ENCODE results near the gene ACO1.

ACO1 gene

DNA sequence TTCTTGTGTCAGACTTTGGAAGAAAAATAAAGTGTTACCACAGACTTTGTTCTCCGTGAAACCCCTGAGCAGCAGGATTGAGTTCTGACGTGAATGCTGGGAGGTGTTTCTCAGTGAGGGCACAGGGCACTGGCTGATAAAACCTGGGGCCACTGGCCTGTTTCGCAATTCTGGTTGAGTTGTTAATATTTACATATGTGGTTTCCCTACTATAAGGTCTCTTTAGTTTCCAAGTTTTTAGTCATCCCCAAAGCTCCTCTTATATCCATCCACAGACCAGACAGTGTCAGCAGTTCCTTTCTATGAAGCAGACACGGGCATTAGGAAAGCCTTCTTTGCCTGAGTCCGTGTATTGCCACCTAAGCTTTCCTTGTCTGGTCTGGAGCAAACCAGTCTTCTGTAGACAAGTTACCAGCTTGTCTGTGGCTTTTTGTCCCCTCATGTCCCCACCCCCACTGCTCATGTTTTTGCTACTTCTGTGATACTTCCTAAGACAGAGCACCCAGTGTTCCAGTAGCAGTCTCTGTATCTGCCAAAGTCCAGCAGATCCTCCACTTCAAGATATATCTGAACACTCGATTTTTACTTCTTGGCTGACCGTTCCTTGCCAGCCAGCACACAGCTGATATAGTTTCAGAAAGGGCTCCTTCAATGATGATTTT lies 42.0 kb downstream of the ACO1 start:
- no peak overlapping the region for H3K27ac ChIP-seq (ENCODE audit: low read depth, low read length)
- H3K9ac ChIP-seq (ENCODE audit: low read length), result no peak overlapping the region

DNA sequence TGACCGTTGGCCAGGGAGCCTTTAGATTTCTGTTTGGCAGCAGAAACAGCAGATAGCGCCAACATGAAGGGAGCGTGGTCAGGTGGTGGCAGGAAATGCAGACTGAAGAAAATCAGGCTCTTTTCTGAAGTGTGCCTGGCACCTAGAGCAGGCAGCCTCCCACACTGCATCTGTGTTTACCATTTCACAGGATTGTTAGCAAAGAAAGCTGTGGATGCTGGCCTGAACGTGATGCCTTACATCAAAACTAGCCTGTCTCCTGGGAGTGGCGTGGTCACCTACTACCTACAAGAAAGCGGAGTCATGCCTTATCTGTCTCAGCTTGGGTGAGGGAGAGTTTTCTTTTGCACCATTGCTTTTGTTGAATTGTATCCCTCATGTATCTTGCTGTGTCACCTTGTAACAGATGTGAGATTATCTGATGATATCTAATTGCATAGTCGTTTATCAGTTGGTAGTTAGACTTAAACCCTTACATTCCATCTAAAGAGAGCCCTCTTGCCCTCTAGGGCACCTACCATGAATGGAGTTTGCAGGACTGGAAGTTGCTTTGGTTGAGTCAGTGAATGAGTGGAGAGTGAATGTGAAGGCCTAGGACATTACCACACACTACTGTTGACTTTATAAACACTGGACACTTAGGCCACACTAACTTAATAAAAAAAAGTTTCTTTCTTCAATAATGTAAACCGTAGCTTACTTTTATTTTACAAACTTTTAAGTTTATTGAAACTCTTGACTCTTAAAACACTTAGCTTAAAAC lies 42.8 kb downstream of the ACO1 start:
- Histone ChIP-seq H3K36me3 (ENCODE audit: insufficient read depth, low read length) (peaks cover 62% of the 10 kb centered on the region), H3K9ac (ENCODE audit: low read length) (no peak overlapping the region), H3K4me3 (ENCODE audit: low read depth in 1 of 2, low read length in 2 of 2) (no peak overlapping the region)

More for the DNA sequence above, 42.0 kb downstream of the ACO1 start:
- Histone ChIP-seq H3K36me3 (ENCODE audit: insufficient read depth, low read length) (peaks cover 66% of the 10 kb centered on the region), H3K4me1 (ENCODE audit: insufficient read depth, low read length) (no peaks in the 10 kb centered on the region), H3K9me3 (ENCODE audit: low read length) (no peaks in the 10 kb centered on the region), H3K4me3 (ENCODE audit: low read depth in 1 of 2, low read length in 2 of 2) (no peak overlapping the region), H3K27me3 (ENCODE audit: control insufficient read depth in 1 of 2, insufficient read depth in 2 of 2, low read length in 2 of 2) (no peaks in the 10 kb centered on the region)

DNA sequence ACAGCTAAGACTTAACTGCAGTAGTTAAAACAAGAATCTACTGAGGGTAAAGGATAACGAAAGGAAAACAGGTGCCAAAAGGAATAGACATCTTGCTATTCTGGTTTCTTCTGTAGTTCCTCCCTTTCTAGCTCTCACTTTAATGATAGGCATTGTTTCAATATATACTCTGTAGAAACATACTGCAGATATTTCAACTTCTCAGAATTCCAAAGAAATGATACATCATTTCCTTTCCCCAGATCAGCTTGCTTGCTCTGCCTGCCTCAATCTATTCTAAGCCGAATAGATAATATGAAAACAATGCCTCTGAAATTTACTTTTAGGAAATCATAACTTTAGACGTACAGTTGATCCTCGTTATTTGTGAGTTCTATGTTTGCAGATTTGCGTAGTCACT lies 46.3 kb downstream of the ACO1 start:
- H3K36me3 ChIP-seq (ENCODE audit: insufficient read depth, low read length), result peaks cover 64% of the 10 kb centered on the region
- H3K9me3 ChIP-seq (ENCODE audit: low read length), result no peaks in the 10 kb centered on the region
- H3K4me3 ChIP-seq (ENCODE audit: low read depth in 1 of 2, low read length in 2 of 2), result no peak overlapping the region
- no peak overlapping the region for H3K9ac ChIP-seq (ENCODE audit: low read length)
- H3K27ac ChIP-seq (ENCODE audit: low read depth, low read length), result no peak overlapping the region
- H3K27me3 ChIP-seq (ENCODE audit: control insufficient read depth in 1 of 2, insufficient read depth in 2 of 2, low read length in 2 of 2), result no peaks in the 10 kb centered on the region
- no peaks in the 10 kb centered on the region for H3K4me1 ChIP-seq (ENCODE audit: insufficient read depth, low read length)

More for the DNA sequence above, 42.8 kb downstream of the ACO1 start:
- Histone ChIP-seq H3K4me1 (ENCODE audit: insufficient read depth, low read length) (no peaks in the 10 kb centered on the region), H3K9me3 (ENCODE audit: low read length) (no peaks in the 10 kb centered on the region), H3K27ac (ENCODE audit: low read depth, low read length) (no peak overlapping the region), H3K27me3 (ENCODE audit: control insufficient read depth in 1 of 2, insufficient read depth in 2 of 2, low read length in 2 of 2) (no peaks in the 10 kb centered on the region)

DNA sequence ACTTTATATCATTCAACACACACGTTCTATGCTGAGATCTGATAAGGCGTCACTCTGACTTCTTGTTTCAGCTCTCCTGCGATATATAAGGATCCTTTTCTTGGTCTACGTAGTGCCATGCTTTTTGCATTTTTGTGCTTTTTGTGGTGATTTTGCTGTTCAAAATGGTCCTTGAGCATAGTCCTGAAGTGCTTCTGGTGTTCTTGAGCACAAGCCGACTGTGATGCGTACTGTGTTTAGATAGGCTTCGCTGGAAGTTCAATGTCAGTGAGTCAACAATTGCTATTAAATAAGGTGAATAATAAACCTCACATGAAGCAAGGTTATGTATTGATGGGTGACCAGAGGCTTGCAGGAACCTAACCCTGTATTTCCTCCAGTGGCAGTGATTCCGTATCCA lies 46.8 kb downstream of the ACO1 start:
- Histone ChIP-seq H3K27ac (ENCODE audit: low read depth, low read length) (no peak overlapping the region), H3K9me3 (ENCODE audit: low read length) (no peaks in the 10 kb centered on the region), H3K36me3 (ENCODE audit: insufficient read depth, low read length) (peaks cover 64% of the 10 kb centered on the region)

DNA sequence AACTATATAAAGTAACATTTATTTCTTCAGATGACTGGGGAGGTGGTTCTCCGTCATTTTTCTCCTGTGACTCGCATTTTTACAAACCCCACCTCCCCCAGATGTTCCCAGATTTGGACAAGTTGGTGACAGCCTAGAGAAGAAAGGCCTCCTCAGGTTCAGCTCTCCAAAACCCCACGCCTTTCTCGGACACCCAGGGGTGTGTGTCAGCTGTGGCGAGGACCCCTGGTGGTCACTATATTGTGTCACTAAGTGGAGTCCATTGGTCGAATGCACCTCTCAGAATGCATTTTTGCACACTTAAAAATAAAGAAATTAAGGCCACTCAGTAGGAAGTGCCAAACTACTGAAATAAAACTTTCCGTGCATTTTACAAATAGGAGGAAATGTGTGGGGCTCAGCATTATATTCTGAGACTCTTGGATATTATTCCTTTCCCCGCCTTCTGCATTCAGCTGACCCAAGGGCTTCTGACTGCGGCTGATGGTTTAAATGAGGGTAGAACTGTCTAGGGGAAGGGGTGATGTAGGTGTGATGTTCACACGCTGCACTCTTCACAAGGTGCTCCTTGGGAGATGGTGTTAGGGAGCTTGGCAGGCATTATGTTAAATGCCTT lies 47.6 kb downstream of the ACO1 start:
- Histone ChIP-seq H3K27me3 (ENCODE audit: control insufficient read depth in 1 of 2, insufficient read depth in 2 of 2, low read length in 2 of 2) (no peaks in the 10 kb centered on the region), H3K9ac (ENCODE audit: low read length) (no peak overlapping the region), H3K36me3 (ENCODE audit: insufficient read depth, low read length) (peaks cover 68% of the 10 kb centered on the region), H3K4me1 (ENCODE audit: insufficient read depth, low read length) (no peaks in the 10 kb centered on the region), H3K27ac (ENCODE audit: low read depth, low read length) (no peak overlapping the region), H3K4me3 (ENCODE audit: low read depth in 1 of 2, low read length in 2 of 2) (no peak overlapping the region), H3K9me3 (ENCODE audit: low read length) (no peaks in the 10 kb centered on the region)

More for the DNA sequence above, 46.8 kb downstream of the ACO1 start:
- Histone ChIP-seq H3K27me3 (ENCODE audit: control insufficient read depth in 1 of 2, insufficient read depth in 2 of 2, low read length in 2 of 2) (no peaks in the 10 kb centered on the region), H3K9ac (ENCODE audit: low read length) (no peak overlapping the region), H3K4me3 (ENCODE audit: low read depth in 1 of 2, low read length in 2 of 2) (no peak overlapping the region), H3K4me1 (ENCODE audit: insufficient read depth, low read length) (no peaks in the 10 kb centered on the region)

DNA sequence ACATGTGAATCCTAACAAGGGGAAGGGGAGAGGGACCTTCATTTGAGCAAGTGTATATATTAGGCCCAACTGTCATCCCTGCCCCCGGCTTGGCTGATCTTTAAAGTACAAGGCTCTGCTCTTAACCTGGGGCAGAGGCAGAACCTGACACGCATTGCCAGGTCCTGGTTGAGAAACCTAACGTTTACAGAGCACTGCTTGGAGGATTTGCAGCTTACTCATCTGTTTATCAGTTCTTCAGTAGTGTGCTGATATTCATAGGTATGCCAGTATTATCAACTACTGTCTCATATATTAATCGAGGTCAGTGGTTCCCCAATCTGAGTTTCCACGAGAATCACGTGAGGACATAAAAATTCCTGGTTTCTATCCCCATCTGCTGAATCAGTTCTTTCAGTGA lies 50.4 kb downstream of the ACO1 start:
- Histone ChIP-seq H3K9ac (ENCODE audit: low read length) (no peak overlapping the region), H3K27me3 (ENCODE audit: control insufficient read depth in 1 of 2, insufficient read depth in 2 of 2, low read length in 2 of 2) (no peaks in the 10 kb centered on the region), H3K36me3 (ENCODE audit: insufficient read depth, low read length) (peaks cover 80% of the 10 kb centered on the region), H3K4me1 (ENCODE audit: insufficient read depth, low read length) (no peaks in the 10 kb centered on the region), H3K27ac (ENCODE audit: low read depth, low read length) (no peak overlapping the region), H3K9me3 (ENCODE audit: low read length) (no peaks in the 10 kb centered on the region), H3K4me3 (ENCODE audit: low read depth in 1 of 2, low read length in 2 of 2) (no peak overlapping the region)

DNA sequence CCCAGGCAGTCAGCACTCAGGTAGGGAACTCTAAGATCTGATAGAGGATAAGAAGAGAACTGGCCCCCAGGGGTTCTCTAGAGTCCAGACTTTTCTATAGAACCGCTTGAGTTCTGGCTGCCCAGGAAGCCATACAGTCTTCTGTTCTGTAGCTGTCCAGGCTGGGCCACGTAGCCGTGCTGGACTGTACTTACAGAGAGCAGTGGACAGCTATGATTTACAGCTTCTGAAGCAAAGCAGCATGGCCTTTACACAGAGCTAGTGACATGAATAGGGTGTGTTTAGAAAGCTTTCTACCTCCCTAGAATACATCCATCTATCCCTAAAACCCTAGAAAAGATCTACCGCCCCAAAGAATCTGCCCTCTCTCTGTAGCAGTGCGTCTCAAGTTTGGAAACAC lies 57.2 kb downstream of the ACO1 start:
- Histone ChIP-seq H3K4me1 (ENCODE audit: insufficient read depth, low read length) (no peaks in the 10 kb centered on the region), H3K27me3 (ENCODE audit: control insufficient read depth in 1 of 2, insufficient read depth in 2 of 2, low read length in 2 of 2) (no peaks in the 10 kb centered on the region), H3K36me3 (ENCODE audit: insufficient read depth, low read length) (peaks cover 32% of the 10 kb centered on the region), H3K27ac (ENCODE audit: low read depth, low read length) (no peak overlapping the region), H3K9ac (ENCODE audit: low read length) (no peak overlapping the region), H3K9me3 (ENCODE audit: low read length) (no peaks in the 10 kb centered on the region), H3K4me3 (ENCODE audit: low read depth in 1 of 2, low read length in 2 of 2) (no peak overlapping the region)

DNA sequence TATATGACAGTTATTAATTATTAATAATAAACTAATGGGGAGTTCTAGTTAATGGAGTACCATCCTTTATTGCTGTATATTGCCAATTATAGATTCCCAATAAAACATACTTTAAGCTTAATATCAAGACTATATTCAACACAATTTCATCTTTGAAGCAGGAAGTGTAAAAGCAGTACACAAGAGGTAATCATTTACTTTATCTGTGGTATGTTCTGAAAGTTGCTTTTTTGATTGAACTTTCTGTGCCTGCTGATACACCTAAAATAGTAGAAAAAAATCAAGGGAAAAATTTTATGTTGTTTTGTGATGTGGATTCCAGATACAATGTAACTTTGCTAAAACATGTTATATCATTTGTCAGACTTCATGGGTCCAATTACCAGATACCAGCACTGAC lies 58.0 kb downstream of the ACO1 start:
- Histone ChIP-seq H3K9ac (ENCODE audit: low read length) (no peak overlapping the region), H3K27me3 (ENCODE audit: control insufficient read depth in 1 of 2, insufficient read depth in 2 of 2, low read length in 2 of 2) (no peaks in the 10 kb centered on the region), H3K9me3 (ENCODE audit: low read length) (no peaks in the 10 kb centered on the region), H3K36me3 (ENCODE audit: insufficient read depth, low read length) (peaks cover 29% of the 10 kb centered on the region), H3K4me1 (ENCODE audit: insufficient read depth, low read length) (no peaks in the 10 kb centered on the region), H3K4me3 (ENCODE audit: low read depth in 1 of 2, low read length in 2 of 2) (no peak overlapping the region), H3K27ac (ENCODE audit: low read depth, low read length) (no peak overlapping the region)

DNA sequence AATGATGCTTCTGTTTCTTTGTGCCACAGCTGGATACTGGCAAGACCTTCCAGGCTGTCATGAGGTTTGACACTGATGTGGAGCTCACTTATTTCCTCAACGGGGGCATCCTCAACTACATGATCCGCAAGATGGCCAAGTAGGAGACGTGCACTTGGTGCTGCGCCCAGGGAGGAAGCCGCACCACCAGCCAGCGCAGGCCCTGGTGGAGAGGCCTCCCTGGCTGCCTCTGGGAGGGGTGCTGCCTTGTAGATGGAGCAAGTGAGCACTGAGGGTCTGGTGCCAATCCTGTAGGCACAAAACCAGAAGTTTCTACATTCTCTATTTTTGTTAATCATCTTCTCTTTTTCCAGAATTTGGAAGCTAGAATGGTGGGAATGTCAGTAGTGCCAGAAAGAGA lies 65.5 kb downstream of the ACO1 start:
- no peak overlapping the region for H3K27ac ChIP-seq (ENCODE audit: low read depth, low read length)
- H3K4me3 ChIP-seq (ENCODE audit: low read depth in 1 of 2, low read length in 2 of 2), result no peak overlapping the region
- H3K9me3 ChIP-seq (ENCODE audit: low read length), result no peaks in the 10 kb centered on the region
- no peak overlapping the region for H3K9ac ChIP-seq (ENCODE audit: low read length)
- no peaks in the 10 kb centered on the region for H3K4me1 ChIP-seq (ENCODE audit: insufficient read depth, low read length)
- no peaks in the 10 kb centered on the region for H3K27me3 ChIP-seq (ENCODE audit: control insufficient read depth in 1 of 2, insufficient read depth in 2 of 2, low read length in 2 of 2)
- peaks cover 58% of the 10 kb centered on the region for H3K36me3 ChIP-seq (ENCODE audit: insufficient read depth, low read length)

DNA sequence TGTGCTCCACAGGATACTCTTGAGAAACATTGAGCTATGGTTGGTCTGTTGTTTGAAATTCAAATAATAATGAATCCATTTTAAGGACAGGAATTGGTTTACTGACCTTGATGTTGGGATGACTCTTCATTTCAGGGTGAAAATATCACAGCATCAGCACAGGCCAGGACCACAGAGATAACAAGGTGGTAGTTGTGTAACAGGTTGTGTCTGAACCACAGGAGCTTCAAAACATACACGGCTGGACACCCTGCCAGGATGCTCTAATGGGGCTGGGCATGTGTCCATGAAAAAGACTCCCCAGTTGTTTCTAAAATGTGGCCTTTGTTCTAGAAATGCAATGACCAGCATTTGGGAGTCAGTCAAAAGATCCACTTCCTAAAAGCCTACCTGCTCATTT lies 69.8 kb downstream of the ACO1 start:
- H3K36me3 ChIP-seq (ENCODE audit: insufficient read depth, low read length), result peaks cover 58% of the 10 kb centered on the region

DNA sequence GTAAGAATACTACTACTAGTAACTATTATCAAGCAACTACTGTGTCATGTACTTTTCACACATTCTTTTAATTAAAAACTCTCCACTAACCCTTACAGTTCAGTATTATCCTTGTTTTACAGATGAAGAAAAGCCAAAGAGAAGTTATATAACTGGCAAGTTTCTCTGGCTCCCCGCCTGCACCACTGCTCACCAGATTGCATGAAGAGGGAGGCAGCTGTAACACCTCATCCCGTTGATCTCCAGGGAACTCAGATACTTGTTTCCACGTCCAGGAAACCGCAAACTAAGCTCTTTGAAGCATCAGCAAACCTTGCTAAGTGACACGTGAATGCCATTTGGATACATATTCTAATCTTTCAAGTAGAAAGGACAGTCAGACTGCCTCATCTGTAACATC lies 71.3 kb downstream of the ACO1 start:
- peaks cover 44% of the 10 kb centered on the region for H3K36me3 ChIP-seq (ENCODE audit: insufficient read depth, low read length)
- no peak overlapping the region for H3K27ac ChIP-seq (ENCODE audit: low read depth, low read length)
- no peaks in the 10 kb centered on the region for H3K9me3 ChIP-seq (ENCODE audit: low read length)
- no peak overlapping the region for H3K4me3 ChIP-seq (ENCODE audit: low read depth in 1 of 2, low read length in 2 of 2)
- H3K27me3 ChIP-seq (ENCODE audit: control insufficient read depth in 1 of 2, insufficient read depth in 2 of 2, low read length in 2 of 2), result no peaks in the 10 kb centered on the region
- H3K9ac ChIP-seq (ENCODE audit: low read length), result no peak overlapping the region
- H3K4me1 ChIP-seq (ENCODE audit: insufficient read depth, low read length), result no peaks in the 10 kb centered on the region

More for the DNA sequence above, 69.8 kb downstream of the ACO1 start:
- no peaks in the 10 kb centered on the region for H3K4me1 ChIP-seq (ENCODE audit: insufficient read depth, low read length)
- H3K9me3 ChIP-seq (ENCODE audit: low read length), result no peaks in the 10 kb centered on the region
- H3K27me3 ChIP-seq (ENCODE audit: control insufficient read depth in 1 of 2, insufficient read depth in 2 of 2, low read length in 2 of 2), result no peaks in the 10 kb centered on the region
- H3K27ac ChIP-seq (ENCODE audit: low read depth, low read length), result no peak overlapping the region
- no peak overlapping the region for H3K9ac ChIP-seq (ENCODE audit: low read length)
- no peak overlapping the region for H3K4me3 ChIP-seq (ENCODE audit: low read depth in 1 of 2, low read length in 2 of 2)

Measured in muscle layer of colon (tissue), 2 donors.